Heart left ventricle (tissue), 16 donors: Measurements from ENCODE around the gene EWSR1. TPM values are rescaled to one million over a fixed set of nuclear protein-coding genes. Genes with fewer than 3 reads are reported as not detected.

Experiments
- ATAC-seq, 4 donors: fragments of 200-7000 bp; cut with Tn5 transposase; one replicate each; pipeline ENCODE4 v1.9.1; 2020 to 2022; ENCODE audit warnings: moderate library complexity in 4 of 4, mild to moderate bottlenecking in 3 of 4, moderate number of reproducible peaks in 1 of 4
- DNase-seq, 5 donors: peaks; one replicate each; pipeline ENCODE4 v3.0.0-alpha.2; 2020
- H3K27ac ChIP-seq, 12 donors: fragments of 200-600 bp; sonication (generic) in 4 of 12; one replicate each; pipeline versions ENCODE4 v1.5.0 to v1.8.0; 2016 to 2022; ENCODE audit warnings: mild to moderate bottlenecking in 2 of 12
- H3K27me3 ChIP-seq, 9 donors: fragments of 200-600 bp; sonication (generic) in 2 of 9; one replicate each; pipeline versions ENCODE4 v1.5.1 to v1.8.0; 2016 to 2022; ENCODE audit warnings: mild to moderate bottlenecking in 3 of 9
- H3K36me3 ChIP-seq, 9 donors: fragments of 200-600 bp; sonication (generic) in 2 of 9; one replicate each; pipeline versions ENCODE4 v1.5.0 to v1.8.0; 2018 to 2022; ENCODE audit warnings: mild to moderate bottlenecking in 2 of 9
- H3K4me1 ChIP-seq, 12 donors: fragments of 200-600 bp; sonication (generic) in 4 of 12; one replicate each; pipeline versions ENCODE4 v1.5.0 to v1.8.0; 2016 to 2022; ENCODE audit warnings: mild to moderate bottlenecking in 3 of 12
- H3K4me3 ChIP-seq, 12 donors: fragments of 200-600 bp; sonication (generic) in 4 of 12; one replicate each; pipeline versions ENCODE4 v1.5.0 to v1.8.0; 2017 to 2022; ENCODE audit warnings: mild to moderate bottlenecking in 9 of 12, moderate library complexity in 4 of 12
- H3K9me3 ChIP-seq, 12 donors: fragments of 200-600 bp; sonication (generic) in 4 of 12; one replicate each; pipeline versions ENCODE4 v1.5.0 to v1.8.0; 2016 to 2022; ENCODE audit warnings: mild to moderate bottlenecking in 1 of 12
- CTCF ChIP-seq, 12 donors: fragments of 200-600 bp; sonication (generic) in 4 of 12; IDR thresholded peaks; one replicate each; pipeline versions ENCODE4 v1.5.0 to v1.8.0; 2018 to 2022; ENCODE audit warnings: antibody characterized with exemption in 12 of 12, mild to moderate bottlenecking in 5 of 12
- POLR2A ChIP-seq, 2 donors: fragments of 450-650 bp; IDR thresholded peaks; one replicate each; pipeline ENCODE4 v1.6.1; 2017; ENCODE audit warnings: antibody characterized with exemption in 2 of 2, mild to moderate bottlenecking in 2 of 2, moderate library complexity in 2 of 2
- WGBS, 4 donors: extraction: QIAGEN DNeasy Blood & Tissue Kit in 2 of 4; methylation state at CpG; one replicate each; pipeline versions ENCODE4 v1.1.5 to v1.1.7; 2013 to 2018; 5-methylcytosine and 5-hydroxymethylcytosine counted together
- intact Hi-C, 10 donors: fragments of 100-400 bp; cut with DNase I; formaldehyde crosslinking; loops; one replicate each; pipeline versions ENCODE4 v1.11.1 to v1.14.2; 2022
- polyA plus RNA-seq, 2 donors: library from polyadenylated mRNA; stranded (reverse); fragments of 200-250 nt; gene quantifications; one replicate each; pipeline ENCODE4 v1.2.3, GENCODE V29; 2013
- total RNA-seq, 9 donors: library from RNA; depleted of rRNA in 2 of 9; stranded (reverse); fragments of >200 nt in 2 of 9; fragmentation: NEBNext Ultra II Directional in 3 of 9; extraction: Animal tissue kit (Norgen Biotek cat#: 25700) in 3 of 9; gene quantifications; one replicate each; pipeline versions ENCODE4 v1.1.0 to v1.2.4, GENCODE V29; 2016 to 2023
- donor health status: ischemic (EF 13 %, LVEDD 7.1; RV severe dilation, severe dysfunction).
- donor health status: healthy with polysubstance abuse.
- donor health status: DM: no; HTN: yes; CAD: no.
- donor health status: DM: no; HTN: no; CAD: no.
- donor health status: ischemic (EF 25% LVEDD 6.9; RV normal size, moderate dysfunction).
- donor health status: ischemic (EF 25% LVEDD 5.7; RV mildly dilated, moderate dysfunction).
- donor health status: healthy.
- donor health status: DM: yes; HTN: yes; CAD: no.
- donor health status: ischemic (EF 35%, LVEDD 5.7; RV mildly dilated, moderate dysfunction).
- donor health status: nonischemic (EF 11% LVEDD 7.7; RV severe dilation, severe dysfunction).
- donor health status: DM: yes; HTN: yes; CAD: no.
- donor health status: PGD.
- donor health status: ischemic (EF 29% LVEDD 5.4; RV normal size, mild dysfunction).
- donor health status: nonischemic (EF 23%, LVEDD 6.1; RV moderate dilation, normal function).

The EWSR1 gene
- total and polyA plus RNA-seq, 11 donors = 94.3 to 202 (median 138) TPM

- TF ChIP-seq CTCF (IDR thresholded peaks at IDR 0.05) = no peak
- TF ChIP-seq POLR2A (IDR thresholded peaks at IDR 0.05) = no peak
- no peaks in the 10 kb centered on the region for H3K9me3 ChIP-seq
- ATAC-seq = no peak
These were observed 22.0 kb downstream of the EWSR1 start for GRCh38 chr22:29290061-29290460.

GRCh38 chr22:29291215-29291614, 23.1 kb downstream of the EWSR1 start:
- WGBS, 4 donors = 68 to 75% (median 71%) methylated on average over 7 of the region's 7 CpGs
- no peak overlapping the region for H3K27ac ChIP-seq
- H3K4me3 ChIP-seq = no peak overlapping the region
- intact Hi-C loops = no loop called here
- ATAC-seq = no peak
- peaks cover 0 to 6% (median 0%) of the 10 kb centered on the region in 12 donors for H3K4me1 ChIP-seq
- no peak for TF ChIP-seq POLR2A (IDR thresholded peaks at IDR 0.05)
- no peak for TF ChIP-seq CTCF (IDR thresholded peaks at IDR 0.05)
- H3K36me3 ChIP-seq = peaks cover 4 to 100% (median 100%) of the 10 kb centered on the region in 9 donors
- DNase-seq = no peak
- H3K9me3 ChIP-seq = no peaks in the 10 kb centered on the region
- no peaks in the 10 kb centered on the region for H3K27me3 ChIP-seq

More at GRCh38 chr22:29290061-29290460, 22.0 kb downstream of the EWSR1 start:
- Histone ChIP-seq H3K36me3 (peaks cover 4 to 100% (median 100%) of the 10 kb centered on the region in 9 donors), H3K27me3 (no peaks in the 10 kb centered on the region), H3K4me1 (peaks cover 0 to 6% (median 0%) of the 10 kb centered on the region in 12 donors), H3K27ac (no peak overlapping the region), H3K4me3 (no peak overlapping the region)
- 66 to 73% (median 69%) methylated on average over 5 of the region's 5 CpGs for WGBS, 4 donors
- intact Hi-C loops = no loop called here
- no peak for DNase-seq

- ATAC-seq = no peak
- no peak for DNase-seq
- Histone ChIP-seq H3K27ac (no peak overlapping the region), H3K9me3 (no peaks in the 10 kb centered on the region), H3K4me1 (peaks cover 0 to 6% (median 0%) of the 10 kb centered on the region in 12 donors), H3K4me3 (no peak overlapping the region), H3K36me3 (peaks cover 9 to 100% (median 100%) of the 10 kb centered on the region in 9 donors), H3K27me3 (no peaks in the 10 kb centered on the region)
- TF ChIP-seq CTCF (IDR thresholded peaks at IDR 0.05) (no peak), POLR2A (IDR thresholded peaks at IDR 0.05) (no peak)
- intact Hi-C loops = no loop called here
These were observed 24.3 kb downstream of the EWSR1 start for GRCh38 chr22:29292379-29292778.

GRCh38 chr22:29298641-29299040, 30.6 kb downstream of the EWSR1 start:
- ATAC-seq = no peak
- intact Hi-C loops = no loop called here
- no peaks in the 10 kb centered on the region for H3K9me3 ChIP-seq
- no peak overlapping the region for H3K4me3 ChIP-seq
- WGBS, 4 donors = 66 to 74% (median 70%) methylated on average over 8 of the region's 8 CpGs
- no peak overlapping the region for H3K27ac ChIP-seq
- H3K4me1 ChIP-seq = peaks cover 0 to 15% (median 8%) of the 10 kb centered on the region in 12 donors
- no peak for TF ChIP-seq CTCF (IDR thresholded peaks at IDR 0.05)
- TF ChIP-seq POLR2A (IDR thresholded peaks at IDR 0.05) = no peak
- peaks cover 9 to 79% (median 73%) of the 10 kb centered on the region in 9 donors for H3K36me3 ChIP-seq
- DNase-seq = peak in 1 of 5 donors; percentile 40
- H3K27me3 ChIP-seq = no peaks in the 10 kb centered on the region
